Stimulated activated CD8-positive, alpha-beta memory T cell treated with anti-CD3 and anti-CD28 coated beads, Interleukin-12 subunit alpha, Interleukin-12 subunit beta, amount 100 ng/mL, for 1 hour (primary cell): ENCODE measurements around the gene RHOV.

ENCODE experiments used
- DNase-seq: peaks from one replicate; pipeline ENCODE4 v3.0.0-alpha.2; 2020; ENCODE audit warnings: low read depth

Gene RHOV, protein sequence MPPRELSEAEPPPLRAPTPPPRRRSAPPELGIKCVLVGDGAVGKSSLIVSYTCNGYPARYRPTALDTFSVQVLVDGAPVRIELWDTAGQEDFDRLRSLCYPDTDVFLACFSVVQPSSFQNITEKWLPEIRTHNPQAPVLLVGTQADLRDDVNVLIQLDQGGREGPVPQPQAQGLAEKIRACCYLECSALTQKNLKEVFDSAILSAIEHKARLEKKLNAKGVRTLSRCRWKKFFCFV

DNA sequence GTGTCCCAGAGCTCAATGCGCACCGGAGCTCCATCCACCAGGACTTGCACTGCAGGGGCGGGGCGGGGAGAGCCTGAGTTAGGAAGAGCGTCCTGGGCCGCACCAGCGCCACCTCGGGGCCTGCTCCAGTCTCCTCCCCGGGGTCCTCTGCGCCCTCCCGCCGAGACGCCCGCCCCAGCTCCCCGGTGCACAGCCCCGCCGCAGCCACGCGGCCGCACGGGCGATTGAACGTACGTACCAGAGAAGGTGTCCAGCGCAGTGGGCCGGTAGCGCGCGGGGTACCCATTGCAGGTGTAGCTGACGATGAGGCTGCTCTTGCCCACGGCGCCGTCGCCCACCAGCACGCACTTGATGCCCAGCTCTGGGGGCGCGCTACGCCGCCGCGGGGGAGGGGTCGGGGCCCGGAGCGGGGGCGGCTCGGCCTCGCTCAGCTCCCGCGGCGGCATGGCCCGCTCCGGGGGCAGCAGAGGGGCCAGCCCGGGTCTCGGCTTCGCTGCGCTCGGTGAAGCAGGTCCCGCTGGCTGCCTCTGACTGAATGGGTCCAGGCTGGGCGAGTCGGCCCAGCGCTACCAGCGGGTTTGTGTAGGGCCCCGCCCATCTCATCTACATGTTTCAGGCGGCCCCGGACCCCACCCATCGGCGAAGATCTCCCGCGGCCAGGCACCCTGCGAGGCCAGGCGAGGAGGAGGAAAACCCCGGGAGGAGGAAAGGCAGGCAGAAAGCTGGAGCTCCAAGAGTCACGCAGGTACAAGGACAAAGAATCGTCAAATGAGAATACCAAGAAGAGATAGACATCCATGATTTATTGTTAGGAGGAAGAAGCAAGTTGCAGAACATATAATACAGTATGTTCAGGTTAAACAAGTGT, at the start of gene RHOV:
Gene RHOV (minus strand): TSS at position 541 of the 868 bp plus-strand sequence. CDS start 95 bp downstream, at position 446.
- peak; percentile 33 for DNase-seq

DNA sequence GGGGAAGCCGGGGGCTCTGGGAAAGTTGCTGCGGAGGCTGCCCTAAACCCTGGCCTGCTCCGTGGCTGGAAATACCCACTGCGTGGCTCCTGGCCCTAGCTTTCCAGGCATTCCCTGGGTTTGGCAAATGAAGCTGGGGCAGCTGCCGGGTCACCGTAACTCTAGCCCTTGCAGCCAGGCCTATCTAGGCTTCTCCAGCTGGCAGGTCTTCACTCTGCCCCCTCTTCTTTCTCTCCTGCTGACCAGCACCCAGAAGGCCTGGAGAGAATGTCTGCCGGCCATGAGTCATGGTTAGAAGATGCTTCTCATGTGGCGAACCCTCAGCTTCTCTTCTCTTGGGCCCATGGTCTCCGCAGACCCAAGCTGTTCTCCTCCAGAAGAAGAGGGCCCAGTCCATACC, 49.5 kb upstream of the RHOV start:
- no peak for DNase-seq

DNA sequence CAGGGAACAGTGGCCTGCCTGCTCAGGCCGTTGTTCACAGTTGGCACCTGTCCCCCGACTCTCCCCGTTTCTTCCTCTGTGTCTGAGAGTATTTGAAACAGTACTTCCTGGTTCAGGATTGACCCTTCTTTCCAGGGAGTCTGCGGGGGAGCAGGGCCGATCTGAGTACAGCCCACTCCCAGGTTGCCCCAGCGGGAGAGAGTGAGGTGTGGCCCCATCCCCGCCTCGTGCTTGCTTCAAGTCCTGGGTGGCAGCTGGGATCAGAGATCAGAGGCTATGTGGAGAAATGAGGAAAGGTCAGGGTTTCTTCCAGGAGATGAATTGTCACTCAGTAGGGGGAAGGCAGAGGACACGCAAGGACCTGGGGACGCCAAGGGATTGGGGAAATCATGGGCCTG, 48.6 kb upstream of the RHOV start:
- no peak for DNase-seq

DNA sequence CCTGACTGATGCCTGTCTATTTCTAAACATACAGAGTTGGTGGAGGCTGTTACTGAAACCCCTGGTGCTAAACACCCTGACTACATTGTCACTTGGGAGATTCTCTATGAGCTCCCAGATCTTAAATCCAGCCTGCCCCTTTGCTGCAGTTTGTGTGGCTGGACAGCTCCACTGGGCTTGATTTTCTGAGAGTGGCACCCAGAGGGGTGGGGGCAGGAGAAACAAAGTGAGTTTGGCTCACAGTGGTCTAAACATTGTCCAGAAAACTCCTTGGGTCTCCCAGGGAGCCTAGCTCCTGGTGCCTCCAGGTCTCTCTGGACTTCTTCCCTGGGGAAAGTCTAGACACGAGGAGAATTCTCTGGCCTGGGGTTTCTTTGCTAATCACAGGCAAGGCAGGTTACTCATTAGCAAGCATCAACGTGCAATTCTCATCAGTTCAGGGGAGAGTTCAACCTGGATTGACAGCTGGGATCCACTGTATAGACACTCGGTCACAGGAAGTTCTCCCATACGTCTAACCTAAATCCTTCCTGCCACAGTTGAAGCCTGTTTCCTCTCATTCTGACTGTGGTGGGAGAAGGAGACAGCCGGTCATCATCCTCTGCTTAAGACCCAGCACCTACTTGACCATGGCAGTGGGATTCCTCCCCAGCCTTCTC, 48.0 kb upstream of the RHOV start:
- DNase-seq, result no peak

DNA sequence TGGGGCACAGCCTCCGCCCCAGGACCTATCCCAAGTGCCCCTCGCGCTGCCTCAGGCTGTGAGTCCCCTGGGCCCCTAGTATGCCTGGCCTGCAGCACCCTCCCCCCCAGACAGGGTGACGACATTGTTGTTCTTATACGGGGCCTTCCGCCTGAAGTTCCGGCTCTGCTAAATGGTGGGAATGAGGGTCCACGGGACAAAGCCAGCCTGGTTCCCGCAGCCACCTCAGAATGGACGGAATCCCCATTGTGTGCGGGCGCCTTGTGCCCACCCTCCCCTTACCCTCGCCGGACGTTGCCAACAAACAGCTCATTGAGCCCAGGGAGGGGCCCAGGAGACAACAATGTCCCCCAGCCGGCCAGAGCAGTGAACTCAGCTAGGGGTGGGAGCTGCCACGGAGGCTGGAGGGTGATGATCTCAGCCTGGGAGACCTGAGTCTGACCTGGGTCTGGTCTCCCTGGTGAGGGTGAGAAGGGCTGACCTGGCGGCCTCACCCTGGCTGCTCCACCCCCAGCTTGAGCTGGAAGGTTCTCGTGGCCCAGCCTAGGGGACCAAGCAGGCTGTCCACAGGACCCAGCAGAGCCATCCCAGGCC, 44.9 kb upstream of the RHOV start:
- no peak for DNase-seq

DNA sequence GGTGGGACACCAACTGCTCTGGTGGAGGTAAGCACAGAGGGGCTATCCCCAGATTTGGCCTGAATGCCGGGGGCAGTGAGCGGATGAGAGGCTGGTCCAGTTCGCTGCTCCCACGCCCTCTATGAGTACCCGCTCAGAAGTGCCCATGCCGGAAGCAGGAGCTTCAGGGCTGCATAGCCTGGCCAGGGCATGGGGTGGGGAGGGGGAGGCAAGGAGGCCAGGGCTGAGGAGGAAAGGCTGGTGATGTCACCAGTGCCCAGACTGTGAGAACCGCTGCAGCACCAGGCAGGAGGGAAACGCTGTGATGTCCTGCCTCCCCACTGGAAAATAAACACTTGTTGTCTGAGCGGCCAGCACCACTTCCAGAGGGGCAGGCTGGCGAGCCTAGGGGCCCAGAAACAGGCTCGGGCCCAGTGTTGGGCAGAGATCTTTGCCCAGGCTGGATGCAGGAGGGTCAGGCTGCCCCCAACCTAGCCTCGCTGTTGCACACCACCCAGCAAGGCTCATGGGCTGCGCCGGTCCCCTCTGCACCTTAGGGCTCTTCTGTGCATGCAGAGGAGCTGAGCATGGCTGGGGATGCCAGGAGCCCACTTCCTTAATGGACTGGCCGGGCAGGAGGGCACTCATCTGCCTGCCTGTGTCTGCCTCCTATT, 44.2 kb upstream of the RHOV start:
- no peak for DNase-seq

DNA sequence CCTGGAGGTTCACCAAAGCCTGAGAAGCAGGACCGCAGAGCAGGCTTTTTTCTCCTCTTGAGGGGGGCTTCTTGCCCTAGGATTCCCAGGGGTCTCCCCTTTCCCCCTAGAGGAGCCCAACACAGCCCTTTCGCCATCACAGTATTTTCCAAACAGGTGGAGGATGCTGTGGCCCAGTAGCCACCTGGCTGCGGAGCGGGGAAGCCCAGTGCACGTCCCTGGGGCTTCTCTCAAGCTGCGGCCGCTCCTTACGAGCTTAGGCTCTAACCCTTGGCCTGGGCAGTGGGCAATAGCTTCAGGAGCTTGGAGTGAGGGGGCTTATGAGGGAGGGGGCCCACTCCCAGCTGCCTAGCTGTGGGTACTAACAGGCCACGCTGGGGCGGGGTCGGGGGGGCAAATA, 43.6 kb upstream of the RHOV start:
- DNase-seq, result no peak

DNA sequence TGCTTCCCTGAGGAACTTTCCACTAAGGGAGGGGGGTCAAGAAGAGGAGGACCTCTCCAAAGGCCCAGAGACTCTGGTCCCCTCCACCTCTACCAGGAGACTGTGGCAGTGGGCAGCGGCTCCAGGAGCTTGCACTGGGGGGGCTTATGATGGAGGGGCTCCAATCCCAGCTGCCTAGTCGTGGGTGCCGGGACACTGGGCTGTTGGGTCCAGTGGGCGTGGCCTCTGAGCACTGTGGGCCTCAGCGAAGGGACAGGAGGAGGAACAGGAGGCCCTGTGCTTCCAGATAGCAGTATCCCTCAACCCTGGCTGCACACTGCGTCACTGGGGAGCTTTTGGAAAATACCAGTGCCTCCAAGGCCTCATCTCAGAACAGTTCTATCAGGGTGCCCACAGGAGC, 41.6 kb upstream of the RHOV start:
- DNase-seq, result no peak

DNA sequence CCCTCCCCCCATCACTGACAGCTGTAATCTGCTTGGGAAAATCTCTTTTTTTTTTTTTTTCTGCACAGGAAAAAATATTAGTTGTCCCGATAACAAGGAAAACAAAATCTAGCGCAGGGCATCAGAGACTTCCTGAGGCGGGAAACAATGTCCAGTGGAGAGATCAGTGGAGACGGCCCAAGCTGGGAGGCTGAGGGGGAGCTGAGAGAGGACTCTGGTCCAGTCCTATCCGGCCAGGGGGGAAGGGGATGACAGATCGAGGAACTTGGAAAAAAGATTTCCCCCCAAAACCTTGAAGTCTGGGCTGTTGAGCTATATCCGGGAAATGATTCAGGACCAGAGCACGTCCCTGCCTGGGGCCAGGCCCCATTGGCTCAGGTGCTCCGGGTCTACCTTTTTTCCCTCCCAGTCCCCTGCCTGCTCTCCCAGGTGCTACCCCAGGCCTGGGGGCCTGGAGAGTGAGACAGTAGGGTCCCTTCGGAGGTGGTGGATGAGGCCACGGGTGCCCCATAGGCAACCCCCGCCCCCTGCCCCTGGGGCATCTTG, 41.2 kb upstream of the RHOV start:
- DNase-seq, result no peak

DNA sequence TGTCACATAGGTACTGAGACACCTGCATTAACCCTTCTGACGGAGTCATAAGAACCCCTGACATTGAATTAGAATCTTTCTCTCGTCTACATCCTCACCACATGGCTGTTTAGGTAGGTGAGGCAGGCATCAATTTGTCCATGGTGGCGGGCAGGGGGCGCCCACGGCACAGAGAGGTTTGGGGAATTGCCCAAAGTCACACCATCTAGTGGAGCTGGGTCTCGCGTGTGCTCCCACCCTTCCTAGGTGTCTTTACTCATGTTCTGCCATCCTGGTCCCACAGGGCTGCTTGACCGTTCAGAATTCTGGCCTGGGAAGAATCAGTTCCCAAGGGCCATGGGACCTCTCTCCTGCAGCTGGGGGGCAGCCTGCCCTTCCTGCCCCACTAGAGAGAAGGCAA, 40.5 kb upstream of the RHOV start:
- DNase-seq, result no peak

DNA sequence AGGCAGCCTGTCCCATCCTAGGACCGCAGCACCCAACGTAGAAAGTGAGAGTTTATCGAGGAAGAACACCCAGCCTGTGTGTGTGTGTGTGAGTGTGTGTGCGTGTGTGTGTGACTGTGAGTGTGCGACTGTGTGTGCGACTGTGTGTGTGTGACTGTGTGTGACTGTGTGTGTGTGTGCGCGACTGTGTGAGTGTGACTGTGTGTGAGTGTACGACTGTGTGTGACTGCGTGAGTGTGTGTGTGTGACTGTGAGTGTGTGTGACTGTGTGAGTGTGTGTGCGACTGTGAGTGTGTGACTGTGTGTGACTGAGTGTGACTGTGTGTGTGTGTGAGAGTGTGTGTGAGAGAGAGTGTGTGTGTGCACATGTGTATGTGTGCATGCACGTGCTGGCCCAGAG, 40.0 kb upstream of the RHOV start:
- no peak for DNase-seq

DNA sequence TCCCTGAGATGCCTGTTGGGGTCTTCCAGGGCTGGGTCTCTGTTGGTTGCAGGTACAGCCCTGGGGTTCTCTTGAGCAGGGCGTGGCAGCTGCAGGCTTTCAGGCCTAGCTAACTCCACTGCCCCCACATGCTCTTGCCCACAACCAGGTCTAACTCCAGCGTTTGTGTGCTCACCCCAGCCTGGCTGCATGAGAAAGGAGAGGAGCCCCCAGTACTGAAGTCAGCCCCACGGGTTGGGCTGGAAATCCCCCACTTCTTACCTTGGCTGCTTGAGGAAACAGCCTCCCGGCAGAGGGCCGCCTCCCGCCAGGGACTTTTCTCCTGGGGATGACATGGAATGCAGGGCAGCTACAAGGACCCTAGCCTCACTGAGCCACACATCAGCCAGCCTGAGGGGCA, 38.4 kb upstream of the RHOV start:
- DNase-seq, result no peak

DNA sequence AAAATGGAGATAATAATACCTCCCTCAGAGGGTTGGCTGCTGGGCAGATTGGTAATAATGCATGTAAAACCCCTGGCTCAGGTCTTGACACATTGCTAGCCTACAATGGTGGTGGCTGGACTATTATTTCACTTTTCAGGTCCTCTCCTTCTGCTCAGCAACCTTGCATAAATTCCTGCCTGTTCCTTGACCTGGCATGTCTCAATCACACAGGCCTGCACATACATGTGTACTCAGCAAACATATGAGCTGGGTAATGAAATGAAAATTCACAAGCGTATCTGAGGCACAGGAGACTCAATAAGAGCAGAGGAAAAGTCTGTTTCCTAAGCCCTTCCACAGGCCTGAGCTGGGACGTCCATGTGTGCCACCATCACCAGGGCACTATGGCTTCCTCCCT, 37.7 kb upstream of the RHOV start:
- DNase-seq, result no peak

DNA sequence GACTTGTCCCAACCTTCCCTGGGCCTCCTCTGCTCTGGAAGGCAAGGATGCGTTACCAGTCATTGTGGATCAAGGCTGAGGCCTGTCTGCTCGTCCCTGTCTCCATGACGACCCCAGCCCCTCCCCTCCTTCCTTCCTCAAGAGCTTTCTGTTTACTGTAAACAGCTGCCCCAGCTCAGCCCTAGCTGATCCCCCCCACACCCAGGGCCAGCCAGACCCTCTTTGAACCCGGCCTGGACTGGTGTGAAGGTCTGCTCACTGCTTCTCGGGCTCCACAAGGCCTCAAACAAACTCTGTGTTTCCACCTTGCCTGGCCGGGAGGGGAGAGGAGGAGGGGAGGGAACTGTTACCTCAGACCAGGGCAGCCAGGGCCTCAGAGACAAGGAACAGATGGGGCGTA, 37.1 kb upstream of the RHOV start:
- no peak for DNase-seq

DNA sequence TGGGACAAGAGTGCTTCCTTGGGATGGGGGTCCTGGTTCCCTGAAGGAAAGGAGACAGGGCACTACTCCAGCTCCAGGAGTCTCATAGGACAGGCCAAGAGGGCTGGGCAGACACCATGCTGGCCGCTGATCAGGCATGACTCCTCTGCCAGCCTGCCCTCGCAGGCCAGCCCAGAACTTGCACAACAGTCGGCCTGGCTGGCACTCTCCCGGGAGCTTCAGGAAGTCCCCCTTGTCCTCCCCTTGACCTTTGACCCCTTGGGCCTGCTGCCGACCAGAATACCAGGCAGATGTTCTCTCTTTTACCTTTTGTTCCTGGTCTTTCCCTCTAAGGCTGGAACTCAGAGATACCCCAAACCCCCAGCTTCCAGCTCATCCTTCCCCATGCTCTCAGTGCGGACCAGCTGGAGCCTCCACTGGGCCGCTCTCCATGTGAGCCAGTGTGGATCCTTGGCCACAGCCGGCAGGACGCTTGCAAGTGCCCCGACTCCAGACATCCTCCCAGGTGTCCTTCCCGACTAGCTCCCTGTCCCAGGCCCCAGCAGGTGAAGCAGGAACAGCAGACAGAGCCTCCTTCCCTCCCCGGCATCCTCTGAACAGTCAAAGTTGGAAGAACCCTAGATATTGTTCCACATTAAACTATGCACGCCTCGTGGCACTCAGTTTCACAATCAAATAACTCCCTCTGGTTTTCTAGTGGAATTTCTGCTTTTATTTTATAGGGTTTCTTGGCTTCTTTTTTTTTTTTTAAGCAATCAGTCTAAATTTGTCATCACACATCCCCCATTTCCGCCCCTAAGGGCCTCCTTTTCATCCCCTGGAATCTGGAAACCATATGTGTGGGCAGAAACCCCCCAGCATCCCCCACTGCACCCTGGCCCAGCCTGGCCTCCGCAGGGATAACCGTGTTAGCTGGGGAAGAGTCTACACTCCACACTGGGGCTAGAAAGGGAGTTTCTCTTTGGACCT, 35.9 kb upstream of the RHOV start:
- no peak for DNase-seq

DNA sequence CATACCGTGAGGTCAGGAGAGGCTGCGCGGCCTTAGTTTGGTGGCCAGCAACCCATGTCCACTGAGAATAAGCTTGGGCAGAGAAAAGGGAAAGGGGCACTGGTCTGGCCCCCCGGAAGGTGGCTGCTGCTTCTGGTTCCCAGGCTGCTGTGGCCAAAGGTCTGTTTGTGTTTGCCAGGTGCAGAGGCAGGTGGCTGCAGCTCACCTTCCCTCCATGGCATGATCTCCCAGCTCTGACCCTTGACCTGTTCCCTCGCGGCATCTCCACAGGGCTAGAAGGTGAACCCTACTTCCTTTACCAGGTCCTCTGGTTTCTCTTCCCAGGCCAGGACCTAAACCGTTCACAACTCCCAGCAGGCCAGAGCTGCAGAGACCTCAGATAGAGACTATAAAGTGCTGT, 34.1 kb upstream of the RHOV start:
- DNase-seq, result no peak

DNA sequence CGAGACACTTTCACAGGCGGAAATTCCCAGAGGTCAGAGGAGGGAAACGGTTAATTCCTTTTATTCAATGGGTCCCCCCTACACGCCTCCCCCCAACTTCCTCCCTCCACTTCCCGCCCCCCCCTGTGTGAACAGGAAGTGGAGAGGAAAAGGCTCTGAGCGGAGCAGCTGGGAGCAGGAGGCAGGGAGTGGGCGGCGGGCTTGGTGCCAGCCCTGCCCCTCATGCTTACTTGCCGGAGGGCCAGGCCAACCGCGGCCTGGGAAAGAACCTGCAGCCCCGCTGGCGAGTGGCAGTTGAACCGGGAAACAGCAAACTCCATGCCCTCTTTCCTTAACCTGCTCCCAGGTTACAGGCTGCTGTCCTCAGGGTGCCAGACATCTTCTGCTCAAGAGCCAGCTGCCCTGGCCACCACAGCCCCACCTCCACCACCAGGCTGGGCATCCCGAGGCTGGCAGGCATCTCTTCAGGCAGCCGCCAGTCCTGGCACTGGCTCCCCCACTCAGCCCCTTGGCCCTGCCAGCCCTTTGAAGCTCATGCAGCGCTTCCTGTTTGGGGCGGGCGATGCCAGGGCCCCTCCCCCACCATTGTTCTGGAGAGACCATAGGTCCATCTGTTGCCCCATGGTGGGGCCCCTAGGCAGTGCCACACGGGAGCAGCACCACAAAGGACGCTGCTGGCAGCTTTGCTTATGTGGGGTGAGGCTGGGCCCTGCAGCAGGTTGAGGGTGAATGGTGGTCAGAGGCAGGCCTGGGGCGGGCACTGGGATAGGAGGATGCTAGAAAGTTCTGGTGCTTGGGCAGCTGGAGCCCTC, 33.2 kb upstream of the RHOV start:
- DNase-seq, result no peak

DNA sequence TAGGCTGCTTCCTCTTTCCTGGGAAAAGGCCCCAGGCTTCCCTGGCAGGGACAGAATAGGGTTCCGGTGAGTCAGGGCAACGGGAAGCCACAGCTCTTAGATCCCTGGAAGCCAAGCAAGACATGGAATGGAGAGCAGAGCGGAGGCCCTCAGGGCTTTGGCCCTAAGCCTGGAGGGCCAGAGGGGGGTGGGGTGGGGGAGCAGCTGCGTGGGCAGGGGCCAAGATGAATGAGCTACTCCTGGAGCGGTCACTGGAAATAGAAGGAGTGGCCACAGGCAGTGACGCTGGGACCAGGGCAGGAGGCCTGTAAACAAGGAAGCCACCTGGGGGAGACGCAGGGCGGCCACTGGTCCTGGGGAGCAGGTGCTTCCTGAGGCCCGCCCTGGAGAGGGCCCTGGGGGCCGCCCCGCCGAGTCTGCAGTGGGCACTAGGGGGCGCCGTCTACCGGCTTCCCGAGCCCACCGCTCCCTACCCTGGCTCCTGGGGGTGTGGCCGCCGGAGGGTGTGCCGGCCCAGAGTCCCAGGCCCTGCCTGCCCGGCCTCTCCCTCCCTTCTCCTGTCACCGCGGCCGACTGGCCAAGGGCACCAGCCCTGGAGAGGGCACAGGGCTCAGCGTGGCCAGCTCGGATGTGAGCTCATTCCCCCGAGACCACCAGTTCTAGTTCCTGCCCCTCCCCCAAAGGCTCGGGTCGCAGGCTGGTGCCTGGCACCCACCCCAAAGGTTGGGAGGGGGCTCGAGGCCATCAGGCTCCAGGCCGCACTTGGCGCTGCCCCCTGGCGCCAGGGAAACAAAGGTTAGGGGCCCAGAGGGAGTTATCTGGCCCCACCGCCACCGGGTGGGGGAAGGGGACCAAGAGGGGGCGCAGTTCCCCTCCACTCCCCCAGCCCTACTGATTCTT, 32.3 kb upstream of the RHOV start:
- peak; percentile 50 for DNase-seq
